ENCODE measurements around the gene SHISA8.

Gene SHISA8

DNA sequence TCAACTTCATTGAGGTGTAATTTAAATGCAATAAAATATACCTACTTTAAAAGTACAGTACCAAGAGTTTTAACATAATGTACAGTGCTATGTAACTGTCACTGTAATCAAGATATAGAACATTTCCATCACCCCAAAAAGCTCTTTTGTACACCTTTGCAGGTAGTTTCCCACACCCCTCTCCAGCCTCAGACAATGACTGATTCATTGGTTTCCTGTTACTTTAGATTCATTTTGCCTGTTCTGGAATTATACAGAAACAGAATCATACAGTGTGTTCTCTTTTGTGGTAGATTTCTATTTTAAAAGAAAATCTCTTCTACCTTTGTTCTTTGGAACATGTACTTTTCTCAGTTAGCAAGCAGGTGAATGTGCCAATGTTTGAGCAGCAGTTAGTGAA is 38.2 kb downstream of the SHISA8 start:
- no peaks in the 10 kb centered on the region for H3K27me3 ChIP-seq (ENCODE audit: insufficient read depth, low read length, poor library complexity, severe bottlenecking)
- H3K4me3 ChIP-seq (ENCODE audit: low read length, poor library complexity, severe bottlenecking), result no peak overlapping the region
- TF ChIP-seq, protein P1, sequence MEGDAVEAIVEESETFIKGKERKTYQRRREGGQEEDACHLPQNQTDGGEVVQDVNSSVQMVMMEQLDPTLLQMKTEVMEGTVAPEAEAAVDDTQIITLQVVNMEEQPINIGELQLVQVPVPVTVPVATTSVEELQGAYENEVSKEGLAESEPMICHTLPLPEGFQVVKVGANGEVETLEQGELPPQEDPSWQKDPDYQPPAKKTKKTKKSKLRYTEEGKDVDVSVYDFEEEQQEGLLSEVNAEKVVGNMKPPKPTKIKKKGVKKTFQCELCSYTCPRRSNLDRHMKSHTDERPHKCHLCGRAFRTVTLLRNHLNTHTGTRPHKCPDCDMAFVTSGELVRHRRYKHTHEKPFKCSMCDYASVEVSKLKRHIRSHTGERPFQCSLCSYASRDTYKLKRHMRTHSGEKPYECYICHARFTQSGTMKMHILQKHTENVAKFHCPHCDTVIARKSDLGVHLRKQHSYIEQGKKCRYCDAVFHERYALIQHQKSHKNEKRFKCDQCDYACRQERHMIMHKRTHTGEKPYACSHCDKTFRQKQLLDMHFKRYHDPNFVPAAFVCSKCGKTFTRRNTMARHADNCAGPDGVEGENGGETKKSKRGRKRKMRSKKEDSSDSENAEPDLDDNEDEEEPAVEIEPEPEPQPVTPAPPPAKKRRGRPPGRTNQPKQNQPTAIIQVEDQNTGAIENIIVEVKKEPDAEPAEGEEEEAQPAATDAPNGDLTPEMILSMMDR (conservative IDR thresholded peaks at IDR 0.05; ENCODE audit: low read length), result no peak
- TF ChIP-seq EZH2phosphoT487 (IDR thresholded peaks at IDR 0.05; ENCODE audit: borderline replicate concordance), result no peak
- H3K9me3 ChIP-seq (ENCODE audit: insufficient read depth, low read depth, low read length), result no peaks in the 10 kb centered on the region
- peaks cover 8% of the 10 kb centered on the region for H4K20me1 ChIP-seq (ENCODE audit: insufficient read depth, low read length, poor library complexity, severe bottlenecking)
- H2AFZ ChIP-seq (ENCODE audit: low read length), result no peak overlapping the region
- H3K9ac ChIP-seq (ENCODE audit: low read depth, low read length, poor library complexity, severe bottlenecking), result no peak overlapping the region
- no peaks in the 10 kb centered on the region for H3K4me1 ChIP-seq (ENCODE audit: insufficient read depth, low read length, poor library complexity, severe bottlenecking)
- H3K36me3 ChIP-seq (ENCODE audit: insufficient read depth, low read length), result peaks cover 95% of the 10 kb centered on the region
- H3K4me2 ChIP-seq (ENCODE audit: low read depth, low read length, poor library complexity, severe bottlenecking), result no peak overlapping the region
- H3K79me2 ChIP-seq (ENCODE audit: insufficient read depth, low read length), result no peaks in the 10 kb centered on the region
- no peaks in the 10 kb centered on the region for H3F3A ChIP-seq (ENCODE audit: low read depth)
- H3K9me2 ChIP-seq (replicated peaks; ENCODE audit: low read depth, low read length), result no peaks in the 10 kb centered on the region

DNA sequence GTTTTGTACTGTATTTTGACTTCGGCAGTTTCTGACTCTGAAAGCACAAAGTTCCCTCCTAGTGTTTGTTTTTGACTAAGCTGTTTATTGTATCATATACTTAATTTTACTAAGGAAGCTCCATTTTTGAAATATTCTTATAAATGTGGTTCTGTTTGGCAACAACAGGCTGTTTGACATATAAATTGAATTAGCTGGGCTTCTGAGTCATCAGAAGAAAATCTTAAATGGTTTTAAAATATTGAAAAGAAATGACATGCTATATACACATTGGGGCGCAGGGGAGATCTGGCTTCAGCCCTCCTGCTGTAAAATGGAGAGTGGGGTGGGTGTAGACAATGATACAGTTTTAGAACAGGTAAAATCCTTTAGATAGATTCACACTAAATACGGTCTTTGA is 38.6 kb downstream of the SHISA8 start:
- Histone ChIP-seq H3K4me3 (ENCODE audit: low read length, poor library complexity, severe bottlenecking) (no peak overlapping the region), H3K9me3 (ENCODE audit: insufficient read depth, low read depth, low read length) (no peaks in the 10 kb centered on the region), H2AFZ (ENCODE audit: low read length) (no peak overlapping the region), H3F3A (ENCODE audit: low read depth) (no peaks in the 10 kb centered on the region), H3K9me2 (replicated peaks; ENCODE audit: low read depth, low read length) (no peaks in the 10 kb centered on the region), H3K27me3 (ENCODE audit: insufficient read depth, low read length, poor library complexity, severe bottlenecking) (no peaks in the 10 kb centered on the region), H3K79me2 (ENCODE audit: insufficient read depth, low read length) (no peaks in the 10 kb centered on the region), H3K4me1 (ENCODE audit: insufficient read depth, low read length, poor library complexity, severe bottlenecking) (no peaks in the 10 kb centered on the region), H4K20me1 (ENCODE audit: insufficient read depth, low read length, poor library complexity, severe bottlenecking) (peaks cover 8% of the 10 kb centered on the region), H3K4me2 (ENCODE audit: low read depth, low read length, poor library complexity, severe bottlenecking) (no peak overlapping the region), H3K9ac (ENCODE audit: low read depth, low read length, poor library complexity, severe bottlenecking) (no peak overlapping the region), H3K36me3 (ENCODE audit: insufficient read depth, low read length) (peaks cover 95% of the 10 kb centered on the region)
- TF ChIP-seq, protein P1 (conservative IDR thresholded peaks at IDR 0.05; ENCODE audit: low read length), result no peak
- no peak for TF ChIP-seq EZH2phosphoT487 (IDR thresholded peaks at IDR 0.05; ENCODE audit: borderline replicate concordance)

DNA sequence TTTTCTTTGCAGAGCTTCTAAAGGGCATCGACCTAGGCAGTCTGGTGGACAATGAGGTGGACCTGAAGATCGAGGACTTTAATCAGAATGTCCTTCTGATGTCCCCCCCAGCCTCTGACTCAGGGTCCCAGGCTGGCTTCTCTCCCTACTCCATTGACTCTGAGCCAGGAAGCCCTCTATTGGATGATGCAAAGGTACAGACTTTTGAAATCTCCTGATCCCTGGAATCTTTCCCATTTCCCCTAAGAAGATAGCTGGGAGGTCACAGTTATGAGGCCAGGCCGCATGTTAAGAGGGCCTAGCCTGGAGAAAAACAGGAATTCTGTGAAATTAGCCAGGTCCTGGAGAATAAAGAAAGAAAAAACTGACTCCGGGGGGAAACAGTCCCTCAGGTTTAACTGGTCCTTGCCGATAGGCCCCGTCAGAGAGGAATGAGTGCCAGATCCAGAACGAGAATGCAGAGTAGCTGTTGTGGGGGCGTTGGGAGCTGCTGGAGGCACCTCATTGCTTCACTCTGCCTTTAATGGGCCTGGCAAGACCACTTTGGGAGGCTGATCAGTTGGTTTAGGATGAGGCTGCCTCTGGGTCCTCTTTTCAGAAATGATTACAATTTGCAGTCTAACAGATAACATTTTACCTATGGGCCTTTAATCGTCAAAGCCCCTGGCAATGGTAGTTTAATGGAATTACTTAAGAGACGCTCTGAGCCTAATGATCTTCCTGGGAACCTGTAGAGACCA is 39.2 kb downstream of the SHISA8 start:
- no peak overlapping the region for H3K4me2 ChIP-seq (ENCODE audit: low read depth, low read length, poor library complexity, severe bottlenecking)
- H3K9me3 ChIP-seq (ENCODE audit: insufficient read depth, low read depth, low read length), result no peaks in the 10 kb centered on the region
- no peaks in the 10 kb centered on the region for H3F3A ChIP-seq (ENCODE audit: low read depth)
- H3K4me1 ChIP-seq (ENCODE audit: insufficient read depth, low read length, poor library complexity, severe bottlenecking), result no peaks in the 10 kb centered on the region
- H2AFZ ChIP-seq (ENCODE audit: low read length), result no peak overlapping the region
- no peak for TF ChIP-seq EZH2phosphoT487 (IDR thresholded peaks at IDR 0.05; ENCODE audit: borderline replicate concordance)
- TF ChIP-seq, protein P1 (conservative IDR thresholded peaks at IDR 0.05; ENCODE audit: low read length), result no peak
- peaks cover 95% of the 10 kb centered on the region for H3K36me3 ChIP-seq (ENCODE audit: insufficient read depth, low read length)
- H3K79me2 ChIP-seq (ENCODE audit: insufficient read depth, low read length), result no peaks in the 10 kb centered on the region
- H4K20me1 ChIP-seq (ENCODE audit: insufficient read depth, low read length, poor library complexity, severe bottlenecking), result peaks cover 8% of the 10 kb centered on the region
- no peaks in the 10 kb centered on the region for H3K9me2 ChIP-seq (replicated peaks; ENCODE audit: low read depth, low read length)
- no peaks in the 10 kb centered on the region for H3K27me3 ChIP-seq (ENCODE audit: insufficient read depth, low read length, poor library complexity, severe bottlenecking)
- H3K4me3 ChIP-seq (ENCODE audit: low read length, poor library complexity, severe bottlenecking), result no peak overlapping the region
- no peak overlapping the region for H3K9ac ChIP-seq (ENCODE audit: low read depth, low read length, poor library complexity, severe bottlenecking)
